HEK293T (cell line): Measurements from ENCODE around the gene ZNF536.

Experiments used
- ARNT ChIP-seq: fragments of 450-650 bp; IDR thresholded peaks from 2 replicates; pipeline ENCODE4 v1.6.1; 2017; ENCODE audit warnings: mild to moderate bottlenecking
- ELF4 ChIP-seq: fragments of 450-650 bp; IDR thresholded peaks from 2 replicates; pipeline ENCODE4 v1.6.1; 2017; ENCODE audit warnings: antibody characterized with exemption
- FOXM1 ChIP-seq: fragments of 450-650 bp; IDR thresholded peaks from 2 replicates; pipeline ENCODE4 v1.6.1; 2017; ENCODE audit warnings: mild to moderate bottlenecking, borderline replicate concordance
- TARDBP ChIP-seq: fragments of 450-650 bp; IDR thresholded peaks from 2 replicates; pipeline ENCODE4 v1.6.1; 2016
- ZNF384 ChIP-seq: fragments of 450-650 bp; IDR thresholded peaks from 2 replicates; pipeline ENCODE4 v1.6.1; 2016

GRCh38 chr19:30552593-30552992, 180.4 kb downstream of the ZNF536 start:
- no peak for TF ChIP-seq FOXM1
- no peak for TF ChIP-seq ZNF384
- no peak for TF ChIP-seq TARDBP
- TF ChIP-seq ELF4 = no peak
- no peak for TF ChIP-seq ARNT
